Activated B cell treated with CpG ODN at 0.5 μM for 24 hours (primary cell): ENCODE data around the gene MRPS5. TPM values are rescaled to one million over a fixed set of nuclear protein-coding genes. Genes with fewer than 3 reads are reported as not detected.

ENCODE experiments used
- ATAC-seq: fragments of 200-7000 bp; cut with Tn5 transposase; one replicate; pipeline ENCODE4 v1.10.0; 2021; ENCODE audit warnings: low read depth, mild to moderate bottlenecking, moderate library complexity
- CTCF ChIA-PET: fragments of 350-600 bp; sonication (Branson Sonifier 250); formaldehyde crosslinking; loops from one replicate; lab custom pipeline; 2021; ENCODE audit warnings: antibody characterized with exemption; lab: Charles Lee
- POLR2A ChIA-PET: fragments of 350-600 bp; sonication (Branson Sonifier 250); formaldehyde crosslinking; loops from one replicate; lab custom pipeline; 2021; ENCODE audit warnings: antibody characterized with exemption; lab: Charles Lee
- DNase-seq: peaks from one replicate; pipeline ENCODE4 v3.0.0; 2022
- H3K27ac Mint-ChIP-seq: one replicate; pipeline ENCODE4 v1.8.0; 2020; ENCODE audit warnings: mixed read lengths
- H3K27me3 Mint-ChIP-seq: one replicate; pipeline ENCODE4 v1.8.0; 2021; ENCODE audit warnings: mixed read lengths
- H3K36me3 Mint-ChIP-seq: one replicate; pipeline ENCODE4 v1.8.0; 2021; ENCODE audit warnings: low read depth, mixed read lengths
- H3K4me1 Mint-ChIP-seq: one replicate; pipeline ENCODE4 v1.8.0; 2021; ENCODE audit warnings: mixed read lengths
- H3K4me3 Mint-ChIP-seq: one replicate; pipeline ENCODE4 v1.8.0; 2020; ENCODE audit warnings: mild to moderate bottlenecking, mixed read lengths
- H3K9me3 Mint-ChIP-seq: one replicate; pipeline ENCODE4 v1.8.0; 2020; ENCODE audit warnings: mixed read lengths
- CTCF ChIP-seq: fragments of 200-600 bp; IDR thresholded peaks from one replicate; pipeline ENCODE4 v1.8.0; 2022; ENCODE audit warnings: antibody characterized with exemption, mild to moderate bottlenecking
- intact Hi-C: fragments of 100-400 bp; cut with micrococcal nuclease; formaldehyde crosslinking; loops from one replicate; pipeline ENCODE4 v1.15.1; 2024
- total RNA-seq: library from RNA; stranded (reverse); gene quantifications from 2 replicates; pipeline ENCODE4 v1.2.3, GENCODE V29; 2022

The MRPS5 gene
- total RNA-seq, 1 donor from 2014 or later: 44.4 TPM

- no peak for DNase-seq
- ChIA-PET POLR2A (no interaction called here), CTCF (no interaction called here)
- no peaks in the 10 kb centered on the region for H3K36me3 Mint-ChIP-seq
- H3K9me3 Mint-ChIP-seq: no peaks in the 10 kb centered on the region
- no peak overlapping the region for H3K4me3 Mint-ChIP-seq
- peaks cover 6% of the 10 kb centered on the region for H3K4me1 Mint-ChIP-seq
- TF ChIP-seq CTCF: no peak
- H3K27ac Mint-ChIP-seq: no peak overlapping the region
- ATAC-seq: no peak
- intact Hi-C loops: no loop called here
- peaks cover 24% of the 10 kb centered on the region for H3K27me3 Mint-ChIP-seq
Observed at GRCh38 chr2:95071856-95072255, 49.8 kb downstream of the MRPS5 start.

GRCh38 chr2:95069465-95069864, 52.1 kb downstream of the MRPS5 start:
- ChIA-PET POLR2A (no interaction called here), CTCF (no interaction called here)
- no peak for TF ChIP-seq CTCF
- H3K27me3 Mint-ChIP-seq: peaks cover 11% of the 10 kb centered on the region
- H3K27ac Mint-ChIP-seq: no peak overlapping the region
- no peaks in the 10 kb centered on the region for H3K4me1 Mint-ChIP-seq
- H3K36me3 Mint-ChIP-seq: no peaks in the 10 kb centered on the region
- intact Hi-C loops: no loop called here
- H3K9me3 Mint-ChIP-seq: no peaks in the 10 kb centered on the region
- no peak for DNase-seq
- no peak overlapping the region for H3K4me3 Mint-ChIP-seq
- no peak for ATAC-seq

GRCh38 chr2:95068256-95068655, 53.4 kb downstream of the MRPS5 start:
- no peak overlapping the region for H3K4me3 Mint-ChIP-seq
- POLR2A ChIA-PET: no interaction called here
- ATAC-seq: no peak

GRCh38 chr2:95063086-95063958, 58.3 kb downstream of the MRPS5 start:
- no peaks in the 10 kb centered on the region for H3K36me3 Mint-ChIP-seq
- ChIA-PET POLR2A (no interaction called here), CTCF (interaction anchor here (0.5 to 2.1 kb wide), 2 partner anchors 10 to 13 kb away, joined by 3 to 5 read pairs; no protein-coding TSS in a partner anchor)
- no peak for DNase-seq
- H3K27ac Mint-ChIP-seq: no peak overlapping the region
- intact Hi-C loops: no loop called here
- H3K4me1 Mint-ChIP-seq: peaks cover 13% of the 10 kb centered on the region
- no peak overlapping the region for H3K4me3 Mint-ChIP-seq
- ATAC-seq: peak; percentile 42
- no peaks in the 10 kb centered on the region for H3K9me3 Mint-ChIP-seq
- TF ChIP-seq CTCF: no peak
- H3K27me3 Mint-ChIP-seq: peaks cover 11% of the 10 kb centered on the region

More at GRCh38 chr2:95068256-95068655, 53.4 kb downstream of the MRPS5 start:
- H3K36me3 Mint-ChIP-seq: no peaks in the 10 kb centered on the region
- CTCF ChIA-PET: no interaction called here
- H3K27ac Mint-ChIP-seq: no peak overlapping the region
- peaks cover 17% of the 10 kb centered on the region for H3K27me3 Mint-ChIP-seq
- TF ChIP-seq CTCF: no peak
- no peaks in the 10 kb centered on the region for H3K9me3 Mint-ChIP-seq
- intact Hi-C loops: no loop called here
- H3K4me1 Mint-ChIP-seq: peaks cover 5% of the 10 kb centered on the region
- DNase-seq: no peak

- DNase-seq (no peak), ATAC-seq (no peak)
- peaks cover 13% of the 10 kb centered on the region for H3K27me3 Mint-ChIP-seq
- intact Hi-C loops: no loop called here
- H3K27ac Mint-ChIP-seq: no peak overlapping the region
- CTCF ChIA-PET: no interaction called here
- H3K9me3 Mint-ChIP-seq: no peaks in the 10 kb centered on the region
- no peak overlapping the region for H3K4me3 Mint-ChIP-seq
- peaks cover 13% of the 10 kb centered on the region for H3K4me1 Mint-ChIP-seq
- no peaks in the 10 kb centered on the region for H3K36me3 Mint-ChIP-seq
- POLR2A ChIA-PET: no interaction called here
- TF ChIP-seq CTCF: no peak
Observed at GRCh38 chr2:95062242-95063085, 59.1 kb downstream of the MRPS5 start.
